Right lobe of liver (tissue), 6 donors: ENCODE results near the gene FER. TPM values are rescaled to one million over a fixed set of nuclear protein-coding genes. Genes with fewer than 3 reads are reported as not detected.
A peak's percentile ranks its signal among the peaks of the same experiment; 100 is the strongest.
"Not testable (repeated sequence)": the region's sequence is repeated elsewhere in the genome, so short reads cannot be mapped to it uniquely, and the experiment has no call there.

Experiments used
- ATAC-seq, 4 donors: fragments of 200-7000 bp; cut with Tn5 transposase; one replicate each; pipeline ENCODE4 v1.9.1; 2020; ENCODE audit warnings: mild to moderate bottlenecking in 4 of 4, moderate library complexity in 4 of 4
- DNase-seq, 3 donors: peaks; one replicate each; pipeline ENCODE4 v3.0.0-alpha.2; 2020
- H3K27ac ChIP-seq, 3 donors: fragments of 200-600 bp; one replicate each; pipeline ENCODE4 v1.8.0; 2022
- H3K27me3 ChIP-seq, 2 donors: fragments of 200-600 bp; one replicate each; pipeline ENCODE4 v1.8.0; 2022
- H3K36me3 ChIP-seq, 4 donors: fragments of 200-600 bp; sonication (generic) in 1 of 4; one replicate each; pipeline versions ENCODE4 v1.5.1 to v1.8.0; 2017 to 2022; ENCODE audit warnings: control low read depth in 1 of 4
- H3K4me1 ChIP-seq, 4 donors: fragments of 200-600 bp; sonication (generic) in 1 of 4; one replicate each; pipeline versions ENCODE4 v1.5.1 to v1.8.0; 2017 to 2022; ENCODE audit warnings: control low read depth in 1 of 4
- H3K4me3 ChIP-seq, 3 donors: fragments of 200-600 bp; one replicate each; pipeline ENCODE4 v1.8.0; 2022
- H3K9me3 ChIP-seq, 4 donors: fragments of 200-600 bp; sonication (generic) in 1 of 4; one replicate each; pipeline versions ENCODE4 v1.5.1 to v1.8.0; 2017 to 2022; ENCODE audit warnings: control low read depth in 1 of 4
- CTCF ChIP-seq, 4 donors: fragments of 200-600 bp in 3 of 4; fragments of 450-650 bp in 1 of 4; IDR thresholded peaks; one replicate each; pipeline versions ENCODE4 v1.5.1 to v1.8.0; 2016 to 2022; ENCODE audit warnings: antibody characterized with exemption in 4 of 4, mild to moderate bottlenecking in 2 of 4
- POLR2A ChIP-seq: fragments of 450-650 bp; IDR thresholded peaks from one replicate; pipeline ENCODE4 v1.6.1; 2017; ENCODE audit warnings: antibody characterized with exemption, mild to moderate bottlenecking
- WGBS: methylation state at CpG from one replicate; pipeline ENCODE4 v1.1.6; 2018; ENCODE audit warnings: low coverage, low lambda C conversion rate; ENCODE audit not compliant: insufficient coverage; ENCODE audit errors: missing lambda C conversion rate; 5-methylcytosine and 5-hydroxymethylcytosine counted together
- intact Hi-C, 2 donors: fragments of 100-400 bp; cut with DNase I; formaldehyde crosslinking; loops; one replicate each; pipeline versions ENCODE4 v1.11.2 to v1.14.1; 2022
- total RNA-seq, 6 experiments: library from RNA; depleted of rRNA in 2 of 6; stranded (reverse); fragments of >200 nt in 2 of 6; fragmentation: NEBNext Ultra II Directional in 3 of 6; extraction: Animal tissue kit (Norgen Biotek cat#: 25700) in 3 of 6; gene quantifications; one replicate each; pipeline versions ENCODE4 v1.1.0 to v1.2.4, GENCODE V29; 2016 to 2023
- donor health status: DM: no; HTN: yes; CAD: no.
- donor health status: DM: no; HTN: no; CAD: no.
- donor health status: DM: no; HTN: no; CAD: no.
- donor health status: DM: no; HTN: yes; CAD: no.
- donor health status: DM: no; HTN: yes; CAD: no.

FER gene
- total RNA-seq, 6 experiments from 2014 or later = 2.6 to 10.9 (median 5.0) TPM

- Histone ChIP-seq H3K27me3 (no peaks in the 10 kb centered on the region), H3K4me3 (no peak overlapping the region), H3K36me3 (no peaks in the 10 kb centered on the region), H3K27ac (no peak overlapping the region), H3K9me3 (no peaks in the 10 kb centered on the region), H3K4me1 (no peaks in the 10 kb centered on the region)
- 80% methylated on average over 5 of the region's 6 CpGs for WGBS
- DNase-seq = no peak
- TF ChIP-seq POLR2A (no peak), CTCF (IDR thresholded peaks at IDR 0.05) (no peak)
- no peak for ATAC-seq
- intact Hi-C loops = no loop called here
Measured at GRCh38 chr5:109006129-109006528, 258.4 kb downstream of the FER start.

GRCh38 chr5:109016300-109016699 lies 268.6 kb downstream of the FER start:
- no peaks in the 10 kb centered on the region for H3K9me3 ChIP-seq
- no peak overlapping the region for H3K27ac ChIP-seq
- TF ChIP-seq CTCF (IDR thresholded peaks at IDR 0.05) (no peak), POLR2A (no peak)
- no peaks in the 10 kb centered on the region for H3K4me1 ChIP-seq
- no peak for DNase-seq
- H3K4me3 ChIP-seq = no peak overlapping the region
- WGBS = 42% methylated on average over 1 of the region's 1 CpG
- ATAC-seq = peak; percentile 61 to 98 (median 78)
- intact Hi-C loops = no loop called here
- no peaks in the 10 kb centered on the region for H3K27me3 ChIP-seq
- H3K36me3 ChIP-seq = no peaks in the 10 kb centered on the region

- no peak overlapping the region for H3K4me3 ChIP-seq
- no peak for TF ChIP-seq POLR2A
- no peak for TF ChIP-seq CTCF (IDR thresholded peaks at IDR 0.05)
- H3K36me3 ChIP-seq = no peaks in the 10 kb centered on the region
- intact Hi-C loops = no loop called here
- no peak for ATAC-seq
- no peaks in the 10 kb centered on the region for H3K9me3 ChIP-seq
- H3K4me1 ChIP-seq = no peaks in the 10 kb centered on the region
- no peaks in the 10 kb centered on the region for H3K27me3 ChIP-seq
- H3K27ac ChIP-seq = no peak overlapping the region
- no peak for DNase-seq
Measured at GRCh38 chr5:109022056-109022455, 274.4 kb downstream of the FER start.

- H3K27me3 ChIP-seq, ATAC-seq, H3K4me3 ChIP-seq, H3K36me3 ChIP-seq, H3K27ac ChIP-seq, H3K9me3 ChIP-seq, DNase-seq, H3K4me1 ChIP-seq, intact Hi-C loops: not testable (repeated sequence)
- 25% methylated on average over 1 of the region's 1 CpG for WGBS
Measured at GRCh38 chr5:109025729-109026128, 278.0 kb downstream of the FER start.

GRCh38 chr5:109027983-109028607 lies 280.4 kb downstream of the FER start:
- no peaks in the 10 kb centered on the region for H3K9me3 ChIP-seq
- TF ChIP-seq POLR2A = no peak
- no peak for TF ChIP-seq CTCF (IDR thresholded peaks at IDR 0.05)
- no peak overlapping the region for H3K4me3 ChIP-seq
- intact Hi-C loops = no loop called here
- ATAC-seq (no peak), DNase-seq (no peak)
- WGBS = 80% methylated on average over 1 of the region's 1 CpG
- H3K36me3 ChIP-seq = no peaks in the 10 kb centered on the region
- peaks cover 0 to 10% (median 0%) of the 10 kb centered on the region in 4 donors for H3K4me1 ChIP-seq
- no peak overlapping the region for H3K27ac ChIP-seq
- H3K27me3 ChIP-seq = no peaks in the 10 kb centered on the region
